WTC11 (cell line): ENCODE measurements around the gene DTD1.

ENCODE experiments used
- SMAD4 ChIP-seq: sonication (generic); formaldehyde crosslinking; IDR thresholded peaks from 2 replicates; pipeline ENCODE4 v1.8.0; 2022; ENCODE audit warnings: mild to moderate bottlenecking, missing genetic modification reagents
- ZBTB43 ChIP-seq: sonication (generic); formaldehyde crosslinking; IDR thresholded peaks from 2 replicates; pipeline ENCODE4 v1.8.1; 2023; ENCODE audit warnings: mild to moderate bottlenecking, missing genetic modification reagents

GRCh38 chr20:18754653-18755045, 166.8 kb downstream of the DTD1 start:
- no peak for TF ChIP-seq ZBTB43
- TF ChIP-seq SMAD4, result no peak
